Naive thymus-derived CD4-positive, alpha-beta T cell (primary cell): ENCODE results near the gene TMEM123. TPM values are rescaled to one million over a fixed set of nuclear protein-coding genes. Genes with fewer than 3 reads are reported as not detected.
"Not testable (repeated sequence)": the region's sequence is repeated elsewhere in the genome, so short reads cannot be mapped to it uniquely, and the experiment has no call there.

Experiments
- ATAC-seq: fragments of 150-1000 bp; cut with Tn5 transposase; 2 replicates; pipeline ENCODE4 v1.10.0; 2021; ENCODE audit warnings: mild to moderate bottlenecking, moderate library complexity
- CTCF ChIA-PET: fragments of 350-600 bp; sonication (Branson Sonifier 250); formaldehyde crosslinking; loops from one replicate; lab custom pipeline; 2021; ENCODE audit warnings: antibody characterized with exemption; lab: Charles Lee
- POLR2A ChIA-PET: fragments of 350-600 bp; sonication (Branson Sonifier 250); formaldehyde crosslinking; loops from one replicate; lab custom pipeline; 2021; ENCODE audit warnings: antibody characterized with exemption, inconsistent platforms; lab: Charles Lee
- DNase-seq, 9 donors: peaks; one replicate each; pipeline versions ENCODE4 v3.0.0 to v3.0.0-alpha.2; 2020 to 2022; ENCODE audit warnings: mixed read lengths in 1 of 9
- H3K27ac ChIP-seq: one replicate; pipeline ENCODE4 v1.7.0; 2013; ENCODE audit warnings: mild to moderate bottlenecking, low read depth, low read length, moderate library complexity
- H3K27me3 ChIP-seq, 2 donors: one replicate each; pipeline ENCODE4 v1.7.0; 2013; ENCODE audit warnings: low read length in 2 of 2, mild to moderate bottlenecking in 2 of 2, moderate library complexity in 2 of 2; ENCODE audit not compliant: control insufficient read depth in 2 of 2, insufficient read depth in 2 of 2
- H3K36me3 ChIP-seq, 3 experiments: 1 replicate in 2 of 3; 2 replicates in 1 of 3; pipeline ENCODE4 v1.7.0; 2013; ENCODE audit warnings: low read length in 3 of 3, mild to moderate bottlenecking in 3 of 3, moderate library complexity in 1 of 3; ENCODE audit not compliant: insufficient read depth in 3 of 3, control insufficient read depth in 2 of 3
- H3K4me1 ChIP-seq, 2 donors: one replicate each; pipeline ENCODE4 v1.7.0; 2013; ENCODE audit warnings: low read length in 2 of 2, mild to moderate bottlenecking in 2 of 2, moderate library complexity in 1 of 2; ENCODE audit not compliant: control insufficient read depth in 2 of 2, insufficient read depth in 2 of 2
- H3K4me3 ChIP-seq: 2 replicates; pipeline ENCODE4 v1.7.0; 2013; ENCODE audit warnings: mild to moderate bottlenecking, low read length
- H3K9me3 ChIP-seq, 3 experiments: 1 replicate in 2 of 3; 2 replicates in 1 of 3; pipeline ENCODE4 v1.7.0; 2013; ENCODE audit warnings: low read length in 3 of 3; ENCODE audit not compliant: control insufficient read depth in 2 of 3
- H3K27ac Mint-ChIP-seq, 9 donors: one replicate each; pipeline ENCODE4 v1.8.0; 2020 to 2022; ENCODE audit warnings: mixed read lengths in 9 of 9, mild to moderate bottlenecking in 8 of 9, moderate library complexity in 5 of 9, inconsistent platforms in 2 of 9
- H3K27me3 Mint-ChIP-seq, 5 donors: one replicate each; pipeline ENCODE4 v1.8.0; 2021 to 2022; ENCODE audit warnings: mixed read lengths in 5 of 5, mild to moderate bottlenecking in 1 of 5
- H3K36me3 Mint-ChIP-seq, 5 donors: one replicate each; pipeline ENCODE4 v1.8.0; 2020 to 2022; ENCODE audit warnings: mixed read lengths in 5 of 5, mild to moderate bottlenecking in 3 of 5, inconsistent platforms in 1 of 5
- H3K4me1 Mint-ChIP-seq, 7 donors: one replicate each; pipeline ENCODE4 v1.8.0; 2020 to 2022; ENCODE audit warnings: mixed read lengths in 7 of 7, mild to moderate bottlenecking in 3 of 7, inconsistent platforms in 1 of 7
- H3K4me3 Mint-ChIP-seq, 10 donors: one replicate each; pipeline ENCODE4 v1.8.0; 2020 to 2022; ENCODE audit warnings: mild to moderate bottlenecking in 10 of 10, mixed read lengths in 10 of 10, moderate library complexity in 6 of 10, inconsistent platforms in 2 of 10
- H3K9me3 Mint-ChIP-seq, 11 donors: one replicate each; pipeline ENCODE4 v1.8.0; 2020 to 2022; ENCODE audit warnings: mixed read lengths in 11 of 11, mild to moderate bottlenecking in 4 of 11, inconsistent platforms in 1 of 11, moderate library complexity in 1 of 11
- intact Hi-C, 2 donors: fragments of 100-400 bp; cut with micrococcal nuclease; formaldehyde crosslinking; loops; one replicate each; pipeline ENCODE4 v1.15.1; 2023
- polyA plus RNA-seq, 2 donors: library from polyadenylated mRNA; unstranded; fragments of 300-500 nt; fragmentation: Illumina TruSeq; gene quantifications; one replicate each; pipeline ENCODE4 v1.2.3, GENCODE V29; 2021
- total RNA-seq, 6 experiments: library from RNA in 5 of 6; stranded (reverse) in 5 of 6; gene quantifications; 1 replicate in 5 of 6; 2 replicates in 1 of 6; pipeline ENCODE4 v1.2.3 and lab custom pipeline; 2021 to 2026

TMEM123 gene
- total and polyA plus RNA-seq, 7 experiments from 2014 or later = 270 to 922 (median 485) TPM

- CTCF ChIA-PET = interaction anchor here (0.6 to 1.6 kb wide), 7 partner anchors 16 to 196 kb away, joined by 3 to 9 read pairs (median 3); no protein-coding TSS in a partner anchor
- H3K4me3 ChIP-seq, H3K9me3 Mint-ChIP-seq, intact Hi-C loops, H3K27me3 Mint-ChIP-seq, ATAC-seq, H3K27me3 ChIP-seq, H3K27ac ChIP-seq, H3K4me1 ChIP-seq, H3K9me3 ChIP-seq: not testable (repeated sequence)
- H3K36me3 ChIP-seq = peaks cover 12 to 26% (median 14%) of the 10 kb centered on the region in 3 experiments
- Mint-ChIP-seq H3K4me1 (peaks cover 10 to 39% (median 25%) of the 10 kb centered on the region in 7 donors), H3K36me3 (peaks cover 14 to 44% (median 28%) of the 10 kb centered on the region in 5 donors), H3K4me3 (peak overlapping the region in 8 of 10 donors; percentile 9 to 56 (median 43)), H3K27ac (peak overlapping the region in 5 of 9 donors; percentile 24 to 90 (median 64))
- DNase-seq = peak in 4 of 9 donors; percentile 30 to 48 (median 38)
- POLR2A ChIA-PET = interaction anchor here (0.6 to 2.0 kb wide), 5 partner anchors 15 to 73 kb away, joined by 3 to 8 read pairs (median 5); no protein-coding TSS in a partner anchor
Measured at GRCh38 chr11:102374633-102375424, 77.7 kb downstream of the TMEM123 start.

- POLR2A ChIA-PET = interaction anchor here (0.7 to 2.1 kb wide), 4 partner anchors 10 to 83 kb away, joined by 3 to 10 read pairs (median 3); no protein-coding TSS in a partner anchor
- H3K4me1 Mint-ChIP-seq = peaks cover 9 to 45% (median 33%) of the 10 kb centered on the region in 7 donors
- H3K9me3 Mint-ChIP-seq = no peaks in the 10 kb centered on the region
- peaks cover 10 to 46% (median 38%) of the 10 kb centered on the region in 5 donors for H3K36me3 Mint-ChIP-seq
- H3K27ac Mint-ChIP-seq = peak overlapping the region in 5 of 9 donors; percentile 33 to 86 (median 58)
- CTCF ChIA-PET = interaction anchor here (0.6 to 3.2 kb wide), 9 partner anchors 7 to 242 kb away, joined by 3 to 36 read pairs (median 3); no protein-coding TSS in a partner anchor
- no peak overlapping the region for H3K4me3 Mint-ChIP-seq
- no peak for DNase-seq
- peaks cover 0 to 9% of the 10 kb centered on the region in 2 donors for H3K4me1 ChIP-seq
- ATAC-seq = no peak
- H3K27me3 ChIP-seq = no peaks in the 10 kb centered on the region
- H3K27me3 Mint-ChIP-seq = no peaks in the 10 kb centered on the region
- H3K36me3 ChIP-seq = peaks cover 0 to 36% (median 8%) of the 10 kb centered on the region in 3 experiments
- intact Hi-C loops = no loop called here
- H3K9me3 ChIP-seq = no peaks in the 10 kb centered on the region
- no peak overlapping the region for H3K27ac ChIP-seq
- no peak overlapping the region for H3K4me3 ChIP-seq
Measured at GRCh38 chr11:102368472-102368871, 84.1 kb downstream of the TMEM123 start.

- DNase-seq (peak in 6 of 9 donors; percentile 33 to 65 (median 56)), ATAC-seq (peak; percentile 77)
- H3K4me3 ChIP-seq = no peak overlapping the region
- no peak overlapping the region for H3K27ac ChIP-seq
- H3K4me1 Mint-ChIP-seq = peaks cover 9 to 48% (median 33%) of the 10 kb centered on the region in 7 donors
- H3K27me3 ChIP-seq = no peaks in the 10 kb centered on the region
- no peaks in the 10 kb centered on the region for H3K9me3 Mint-ChIP-seq
- peaks cover 0 to 12% of the 10 kb centered on the region in 2 donors for H3K4me1 ChIP-seq
- ChIA-PET CTCF (interaction anchor here (0.6 to 3.2 kb wide), 26 partner anchors 12 to 574 kb away, joined by 3 to 36 read pairs (median 5); no protein-coding TSS in a partner anchor), POLR2A (interaction anchor here (0.6 to 2.1 kb wide), 5 partner anchors 23 to 86 kb away, joined by 3 to 10 read pairs (median 4); no protein-coding TSS in a partner anchor)
- intact Hi-C loops = loop anchor here (1.0 to 2.0 kb wide), 8 partner anchors 23 to 299 kb away; no protein-coding TSS in a partner anchor
- no peaks in the 10 kb centered on the region for H3K27me3 Mint-ChIP-seq
- H3K4me3 Mint-ChIP-seq = peak overlapping the region in 3 of 10 donors; percentile 4 to 28 (median 19)
- H3K36me3 ChIP-seq = peaks cover 0 to 42% (median 8%) of the 10 kb centered on the region in 3 experiments
- peak overlapping the region; percentile 16 to 93 (median 83) for H3K27ac Mint-ChIP-seq
- no peaks in the 10 kb centered on the region for H3K9me3 ChIP-seq
- peaks cover 10 to 54% (median 39%) of the 10 kb centered on the region in 5 donors for H3K36me3 Mint-ChIP-seq
Measured at GRCh38 chr11:102367364-102367763, 85.2 kb downstream of the TMEM123 start.

GRCh38 chr11:102364991-102365390 lies 87.6 kb downstream of the TMEM123 start:
- Histone ChIP-seq H3K27ac (no peak overlapping the region), H3K36me3 (peaks cover 0 to 42% (median 8%) of the 10 kb centered on the region in 3 experiments), H3K27me3 (no peaks in the 10 kb centered on the region), H3K4me1 (peaks cover 15 to 31% of the 10 kb centered on the region in 2 donors), H3K4me3 (no peak overlapping the region), H3K9me3 (peaks cover 0 to under 1% (median 0%) of the 10 kb centered on the region in 3 experiments)
- intact Hi-C loops = no loop called here
- H3K4me3 Mint-ChIP-seq = no peak overlapping the region
- H3K27ac Mint-ChIP-seq = peak overlapping the region in 8 of 9 donors; percentile 28 to 79 (median 64)
- peaks cover 0 to 10% (median 6%) of the 10 kb centered on the region in 11 donors for H3K9me3 Mint-ChIP-seq
- peaks cover 18 to 57% (median 46%) of the 10 kb centered on the region in 5 donors for H3K36me3 Mint-ChIP-seq
- peaks cover 19 to 64% (median 47%) of the 10 kb centered on the region in 7 donors for H3K4me1 Mint-ChIP-seq
- H3K27me3 Mint-ChIP-seq = no peaks in the 10 kb centered on the region
- ChIA-PET POLR2A (interaction anchor here (0.8 to 2.3 kb wide), 2 partner anchors 23 to 81 kb away, joined by 3 to 4 read pairs; no protein-coding TSS in a partner anchor), CTCF (interaction anchor here (0.6 to 3.0 kb wide), 7 partner anchors 15 to 248 kb away, joined by 3 to 14 read pairs (median 5); no protein-coding TSS in a partner anchor)
- ATAC-seq = no peak
- no peak for DNase-seq

- peaks cover 0 to 23% (median 9%) of the 10 kb centered on the region in 11 donors for H3K9me3 Mint-ChIP-seq
- peaks cover 0 to 14% (median 0%) of the 10 kb centered on the region in 3 experiments for H3K9me3 ChIP-seq
- H3K36me3 Mint-ChIP-seq = peaks cover 30 to 65% (median 58%) of the 10 kb centered on the region in 5 donors
- H3K27ac Mint-ChIP-seq = peak overlapping the region; percentile 86 to 99 (median 97)
- peak overlapping the region; percentile 42 for H3K4me3 ChIP-seq
- peaks cover 27 to 71% (median 50%) of the 10 kb centered on the region in 7 donors for H3K4me1 Mint-ChIP-seq
- ATAC-seq (peak; percentile 83), DNase-seq (peak in 8 of 9 donors; percentile 11 to 82 (median 76))
- POLR2A ChIA-PET = interaction anchor here (0.7 to 4.5 kb wide), 14 partner anchors 9 to 102 kb away, joined by 3 to 55 read pairs (median 4); partner anchors contain the start of genes BIRC2 and BIRC3
- H3K4me1 ChIP-seq = peaks cover 15 to 29% of the 10 kb centered on the region in 2 donors
- intact Hi-C loops = loop anchor here (1.0 to 2.0 kb wide), 2 partner anchors 14 to 91 kb away; partner anchors contain the start of genes BIRC2 (in 2 of the 2) and TMEM123 (in 1 of the 2)
- H3K27ac ChIP-seq = peak overlapping the region; percentile 80
- peaks cover 0 to 36% (median 4%) of the 10 kb centered on the region in 3 experiments for H3K36me3 ChIP-seq
- no peaks in the 10 kb centered on the region for H3K27me3 Mint-ChIP-seq
- CTCF ChIA-PET = interaction anchor here (0.6 to 2.4 kb wide), 7 partner anchors 14 to 252 kb away, joined by 3 to 16 read pairs (median 4); no protein-coding TSS in a partner anchor
- H3K4me3 Mint-ChIP-seq = peak overlapping the region; percentile 72 to 87 (median 77)
- H3K27me3 ChIP-seq = no peaks in the 10 kb centered on the region
Measured at GRCh38 chr11:102361086-102362031, 91.2 kb downstream of the TMEM123 start.
